ENCODE results near the gene LY6G6F.

The LY6G6F gene, protein sequence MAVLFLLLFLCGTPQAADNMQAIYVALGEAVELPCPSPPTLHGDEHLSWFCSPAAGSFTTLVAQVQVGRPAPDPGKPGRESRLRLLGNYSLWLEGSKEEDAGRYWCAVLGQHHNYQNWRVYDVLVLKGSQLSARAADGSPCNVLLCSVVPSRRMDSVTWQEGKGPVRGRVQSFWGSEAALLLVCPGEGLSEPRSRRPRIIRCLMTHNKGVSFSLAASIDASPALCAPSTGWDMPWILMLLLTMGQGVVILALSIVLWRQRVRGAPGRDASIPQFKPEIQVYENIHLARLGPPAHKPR

DNA sequence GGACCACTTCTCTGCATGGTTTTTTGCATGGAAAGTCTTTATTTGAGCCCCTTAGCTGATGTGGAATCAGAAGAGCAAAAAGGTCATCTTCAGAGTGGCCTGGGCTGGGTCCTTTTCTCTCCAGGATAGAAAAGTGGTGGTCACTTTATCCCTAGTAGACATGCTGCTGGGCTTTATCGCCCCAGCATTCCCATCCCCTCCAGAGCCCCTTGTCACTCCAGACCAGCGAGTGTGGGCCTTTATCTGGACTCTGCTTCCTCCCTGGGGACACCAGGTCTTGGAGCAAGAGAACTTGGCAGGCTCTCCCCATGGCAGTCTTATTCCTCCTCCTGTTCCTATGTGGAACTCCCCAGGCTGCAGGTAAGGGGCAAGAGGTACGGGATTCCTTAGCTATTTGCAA is at the start of gene LY6G6F:
Gene LY6G6F (plus strand): TSS at position 268 of the 400 bp plus-strand sequence. CDS start 41 bp downstream, at position 309.
- peaks cover 42% of the 10 kb centered on the region for H3K4me1 Mint-ChIP-seq (ENCODE audit: low read depth)
- no peaks in the 10 kb centered on the region for H3K27me3 Mint-ChIP-seq
- H3K36me3 Mint-ChIP-seq (ENCODE audit: low read depth): peaks cover 19% of the 10 kb centered on the region
- H3K9me3 Mint-ChIP-seq: no peaks in the 10 kb centered on the region
- no peak within 1 kb of the TSS for H3K4me3 Mint-ChIP-seq
- H3K27ac Mint-ChIP-seq: peak within 1 kb of the TSS; percentile 26
- intact Hi-C loops (cut with micrococcal nuclease): no loop called here

DNA sequence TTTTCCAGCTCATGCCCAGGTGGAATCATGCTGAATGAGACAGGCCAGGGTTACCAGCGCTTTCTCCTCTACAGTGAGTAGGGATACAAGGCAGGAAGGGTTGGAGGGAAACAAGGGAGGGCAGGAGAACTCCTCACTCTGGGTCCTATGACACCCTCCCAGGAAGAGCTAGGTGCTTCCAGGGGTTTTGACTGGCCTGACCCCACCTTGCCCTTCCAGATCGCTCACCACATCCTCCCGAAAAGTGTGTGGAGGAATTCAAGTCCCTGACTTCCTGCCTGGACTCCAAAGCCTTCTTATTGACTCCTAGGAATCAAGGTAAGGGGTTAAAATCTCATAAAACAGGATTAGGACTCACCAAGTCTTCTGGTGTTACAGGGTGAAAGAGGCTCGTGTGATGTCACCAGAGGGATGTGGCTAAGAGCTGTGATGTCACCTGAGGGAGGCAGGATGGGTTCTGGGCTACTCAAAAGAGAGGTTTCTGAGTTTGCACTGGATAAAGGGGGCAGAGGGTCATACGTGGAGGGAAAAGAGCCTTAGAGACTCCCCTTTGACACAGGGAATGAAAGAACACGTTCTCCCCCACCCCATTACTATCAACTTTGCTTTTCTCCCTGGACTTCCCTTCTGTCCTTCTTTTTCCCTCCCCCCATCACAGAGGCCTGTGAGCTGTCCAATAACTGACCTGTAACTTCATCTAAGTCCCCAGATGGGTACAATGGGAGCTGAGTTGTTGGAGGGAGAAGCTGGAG is 49.1 kb upstream of the LY6G6F start:
- peak overlapping the region; percentile 28 for H3K4me3 Mint-ChIP-seq
- H3K4me1 Mint-ChIP-seq (ENCODE audit: low read depth): peaks cover 63% of the 10 kb centered on the region
- intact Hi-C loops (cut with micrococcal nuclease): no loop called here
- peak overlapping the region; percentile 10 for H3K27ac Mint-ChIP-seq
- no peaks in the 10 kb centered on the region for H3K27me3 Mint-ChIP-seq
- peaks cover 75% of the 10 kb centered on the region for H3K36me3 Mint-ChIP-seq (ENCODE audit: low read depth)
- no peaks in the 10 kb centered on the region for H3K9me3 Mint-ChIP-seq

DNA sequence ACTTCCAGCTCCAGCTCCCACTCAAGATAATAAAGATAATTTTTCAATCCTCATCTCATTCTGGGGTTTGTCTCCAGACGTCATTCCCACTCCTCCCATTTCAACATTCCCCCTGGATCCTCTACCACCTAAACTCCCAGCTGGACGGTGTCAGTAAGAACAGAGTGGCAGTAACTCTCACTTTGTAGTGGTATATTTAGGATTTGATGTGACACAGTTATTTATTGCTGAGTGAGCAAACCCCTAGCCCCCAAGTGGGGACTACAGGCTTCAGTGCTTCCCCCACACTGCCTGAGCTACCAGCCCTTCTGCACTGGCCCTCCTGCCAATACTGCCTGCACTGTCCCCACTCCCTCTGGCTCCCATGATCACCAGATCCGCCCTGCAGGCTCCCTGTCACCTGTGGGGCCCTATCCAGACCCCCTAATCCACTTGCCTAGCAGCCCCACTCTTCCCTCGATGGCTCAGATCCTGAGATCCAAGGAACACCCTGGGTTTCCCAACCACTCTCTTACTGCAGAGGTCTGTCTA is 48.4 kb upstream of the LY6G6F start:
- H3K36me3 Mint-ChIP-seq (ENCODE audit: low read depth): peaks cover 75% of the 10 kb centered on the region
- intact Hi-C loops (cut with micrococcal nuclease): no loop called here

DNA sequence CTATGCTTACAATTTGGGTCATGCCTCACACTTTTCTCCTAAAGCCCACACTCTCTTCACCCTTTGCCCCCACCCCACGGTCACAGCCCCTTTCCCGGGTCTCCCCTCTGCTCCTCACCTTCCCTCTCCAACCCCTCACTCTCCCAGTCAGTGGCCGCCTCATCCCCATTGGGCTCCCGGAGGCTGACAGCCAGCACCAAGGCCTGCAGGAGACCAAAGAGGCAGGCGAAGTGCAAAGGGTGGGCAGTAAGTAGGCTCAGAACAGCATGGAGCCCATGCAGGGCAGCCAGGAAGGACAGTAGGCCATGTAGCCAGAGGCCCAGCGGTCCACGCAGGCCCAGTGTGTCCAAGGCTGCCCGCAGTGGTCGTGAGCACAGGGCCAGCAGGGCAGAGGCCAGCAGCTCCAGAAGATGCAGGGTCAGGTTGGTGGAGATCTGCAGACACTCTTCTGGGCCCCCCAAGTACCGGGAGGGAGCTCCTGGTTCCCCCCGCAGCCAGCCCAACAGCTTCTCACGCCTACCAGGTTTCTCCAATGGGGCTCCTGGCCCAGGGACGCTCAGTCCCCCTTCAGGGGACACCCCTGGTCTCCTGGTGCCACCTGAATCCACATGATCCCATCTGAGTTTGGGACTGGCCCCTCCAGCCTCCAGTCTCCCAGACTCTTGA is 47.5 kb upstream of the LY6G6F start:
- H3K27me3 Mint-ChIP-seq: no peaks in the 10 kb centered on the region
- intact Hi-C loops (cut with micrococcal nuclease): no loop called here
- peaks cover 79% of the 10 kb centered on the region for H3K4me1 Mint-ChIP-seq (ENCODE audit: low read depth)
- peak overlapping the region; percentile 83 for H3K4me3 Mint-ChIP-seq
- H3K27ac Mint-ChIP-seq: peak overlapping the region; percentile 95
- H3K36me3 Mint-ChIP-seq (ENCODE audit: low read depth): peaks cover 84% of the 10 kb centered on the region
- no peaks in the 10 kb centered on the region for H3K9me3 Mint-ChIP-seq

More for the DNA sequence above, 48.4 kb upstream of the LY6G6F start:
- no peaks in the 10 kb centered on the region for H3K9me3 Mint-ChIP-seq
- H3K4me1 Mint-ChIP-seq (ENCODE audit: low read depth): peaks cover 70% of the 10 kb centered on the region
- peak overlapping the region; percentile 10 for H3K27ac Mint-ChIP-seq
- no peaks in the 10 kb centered on the region for H3K27me3 Mint-ChIP-seq
- H3K4me3 Mint-ChIP-seq: peak overlapping the region; percentile 28

DNA sequence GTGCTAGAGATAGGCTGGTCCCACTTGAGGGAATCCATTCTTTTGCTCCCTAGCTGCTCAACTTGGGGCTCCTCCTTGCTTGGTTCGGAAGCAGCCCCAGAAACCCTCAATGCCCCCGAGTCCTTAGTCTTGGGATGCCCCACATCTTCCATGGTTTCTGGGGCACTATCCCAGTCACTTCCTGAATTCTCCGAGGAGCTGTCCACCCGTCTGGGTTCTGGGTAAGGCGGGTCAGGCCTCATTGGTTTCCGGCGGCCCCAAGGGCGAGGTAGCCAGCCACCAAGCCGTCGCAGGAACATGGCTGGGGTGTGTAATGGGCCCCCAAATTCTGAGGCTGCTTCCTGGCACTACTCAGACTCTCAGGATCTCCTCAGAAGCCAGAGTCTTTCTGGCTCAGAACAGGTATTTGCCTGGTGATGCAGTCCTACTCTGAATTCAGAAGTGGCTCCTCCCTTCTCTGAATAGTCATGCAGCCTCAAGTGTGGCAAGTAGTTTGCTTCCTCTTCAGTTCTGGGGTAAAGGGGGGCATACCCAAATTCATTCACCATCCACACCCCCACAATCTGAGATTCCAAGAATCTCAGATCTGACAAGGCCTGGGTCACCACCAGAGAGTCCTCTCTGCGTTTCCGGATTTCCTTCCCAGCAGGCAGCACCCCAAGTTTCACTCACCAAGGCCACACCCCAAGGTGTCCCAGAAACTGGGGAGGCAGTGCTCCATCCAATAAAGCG is 46.9 kb upstream of the LY6G6F start:
- Mint-ChIP-seq H3K36me3 (ENCODE audit: low read depth) (peaks cover 91% of the 10 kb centered on the region), H3K27ac (peak overlapping the region; percentile 95), H3K4me3 (peak overlapping the region; percentile 83), H3K27me3 (no peaks in the 10 kb centered on the region), H3K9me3 (no peaks in the 10 kb centered on the region), H3K4me1 (ENCODE audit: low read depth) (peaks cover 86% of the 10 kb centered on the region)
- intact Hi-C loops (cut with micrococcal nuclease): loop anchor here (1.0 kb wide), 1 partner anchor 8 kb away; the partner anchor contains the start of gene BAG6

DNA sequence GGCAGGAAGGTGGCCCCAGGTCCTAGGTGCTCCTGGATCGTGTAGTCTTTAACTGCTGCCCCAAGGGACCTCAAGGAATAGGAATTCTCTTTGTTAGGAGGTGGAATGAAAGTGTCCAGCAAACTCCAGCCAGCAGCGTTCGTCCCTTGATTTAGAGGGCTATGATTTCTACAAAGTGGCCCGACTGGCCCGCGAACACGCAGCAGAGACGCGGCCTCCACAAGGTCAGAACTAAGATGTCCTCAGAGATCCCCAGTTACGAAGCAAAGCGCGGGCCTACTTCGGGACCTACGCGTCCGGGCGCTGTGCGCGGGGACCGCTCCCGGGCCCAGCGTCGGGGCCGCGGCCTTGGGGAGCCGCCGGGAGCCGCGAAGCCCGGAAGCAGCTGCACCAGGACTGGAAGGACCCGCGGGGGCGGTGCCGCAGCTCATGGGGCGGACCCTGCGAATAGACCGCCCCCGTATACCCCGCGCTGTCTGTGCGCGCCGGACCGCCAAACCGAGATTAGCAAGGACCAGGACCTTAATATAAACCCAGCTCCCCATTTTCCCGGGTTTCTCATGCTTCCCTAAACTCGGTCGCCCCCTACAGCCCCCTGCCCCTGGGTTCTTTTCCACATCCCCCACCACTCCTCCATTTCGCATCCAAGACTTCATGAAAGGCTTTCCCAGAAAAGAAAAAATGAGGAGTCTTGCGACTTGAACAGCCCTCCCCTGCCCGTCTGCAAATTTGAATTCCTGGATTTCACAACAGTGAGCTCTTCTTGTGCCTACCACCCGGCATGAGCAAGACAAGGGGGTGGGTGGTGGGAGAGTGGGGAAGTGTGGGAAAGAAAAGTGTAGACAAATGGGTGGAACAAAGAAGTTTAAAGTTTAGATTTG is 46.0 kb upstream of the LY6G6F start, which contains the start of gene C6orf47:
Gene C6orf47 (minus strand): TSS at position 398 of the 881 bp plus-strand sequence. CDS start 831 bp downstream, outside the sequence.
- H3K4me1 Mint-ChIP-seq (ENCODE audit: low read depth): peaks cover 82% of the 10 kb centered on the region
- H3K4me3 Mint-ChIP-seq: peak within 1 kb of the TSS; percentile 83
- H3K36me3 Mint-ChIP-seq (ENCODE audit: low read depth): peaks cover 86% of the 10 kb centered on the region
- H3K9me3 Mint-ChIP-seq: no peaks in the 10 kb centered on the region
- peak within 1 kb of the TSS; percentile 95 for H3K27ac Mint-ChIP-seq
- H3K27me3 Mint-ChIP-seq: no peaks in the 10 kb centered on the region
- intact Hi-C loops (cut with micrococcal nuclease): loop anchor here (1.0 kb wide), 1 partner anchor 8 kb away; the partner anchor contains the start of gene BAG6

DNA sequence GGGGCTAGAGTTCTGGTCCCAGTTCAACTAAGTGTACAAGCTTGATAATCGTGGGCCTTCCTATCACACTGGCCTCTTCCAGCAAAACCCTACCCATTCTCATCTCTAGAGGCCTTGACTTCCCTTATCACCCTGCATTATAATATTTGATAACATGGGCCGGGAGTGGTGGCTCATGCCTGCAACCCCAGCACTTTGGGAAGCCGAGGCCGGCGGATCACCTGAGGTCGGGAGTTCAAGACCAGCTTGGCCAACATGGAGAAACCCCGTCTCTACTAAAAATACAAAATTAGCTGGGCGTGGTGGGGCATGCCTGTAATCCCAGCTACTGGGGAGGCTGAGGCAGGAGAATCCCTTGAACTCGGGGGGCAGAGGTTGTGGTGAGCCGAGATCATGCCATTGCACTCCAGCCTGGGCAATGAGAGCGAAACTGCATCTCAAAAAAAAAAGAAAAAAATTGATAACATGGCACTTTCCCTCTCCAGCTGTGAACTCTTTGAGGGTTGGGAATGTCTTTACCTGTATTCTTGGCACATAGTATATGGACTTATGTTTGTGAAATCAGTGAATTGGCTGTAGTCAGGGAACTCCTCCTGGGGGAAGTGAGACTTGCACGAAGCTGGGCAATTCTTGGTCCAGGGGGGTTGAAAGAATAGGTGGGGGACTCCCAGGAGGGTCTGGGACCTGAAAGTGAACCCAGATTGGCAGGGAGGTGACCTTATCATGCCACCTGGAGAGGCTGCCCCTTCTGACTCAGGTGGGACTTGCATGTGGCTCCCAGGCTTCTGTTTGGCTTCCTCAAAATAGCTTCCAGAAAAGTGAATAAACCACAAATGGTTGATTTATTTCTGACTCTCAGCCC is 45.2 kb upstream of the LY6G6F start:
- H3K36me3 Mint-ChIP-seq (ENCODE audit: low read depth): peaks cover 86% of the 10 kb centered on the region
- H3K4me1 Mint-ChIP-seq (ENCODE audit: low read depth): peaks cover 74% of the 10 kb centered on the region
- H3K27me3 Mint-ChIP-seq: no peaks in the 10 kb centered on the region
- peak overlapping the region; percentile 83 for H3K4me3 Mint-ChIP-seq
- H3K9me3 Mint-ChIP-seq: no peaks in the 10 kb centered on the region
- peak overlapping the region; percentile 95 for H3K27ac Mint-ChIP-seq
- intact Hi-C loops (cut with micrococcal nuclease): no loop called here

DNA sequence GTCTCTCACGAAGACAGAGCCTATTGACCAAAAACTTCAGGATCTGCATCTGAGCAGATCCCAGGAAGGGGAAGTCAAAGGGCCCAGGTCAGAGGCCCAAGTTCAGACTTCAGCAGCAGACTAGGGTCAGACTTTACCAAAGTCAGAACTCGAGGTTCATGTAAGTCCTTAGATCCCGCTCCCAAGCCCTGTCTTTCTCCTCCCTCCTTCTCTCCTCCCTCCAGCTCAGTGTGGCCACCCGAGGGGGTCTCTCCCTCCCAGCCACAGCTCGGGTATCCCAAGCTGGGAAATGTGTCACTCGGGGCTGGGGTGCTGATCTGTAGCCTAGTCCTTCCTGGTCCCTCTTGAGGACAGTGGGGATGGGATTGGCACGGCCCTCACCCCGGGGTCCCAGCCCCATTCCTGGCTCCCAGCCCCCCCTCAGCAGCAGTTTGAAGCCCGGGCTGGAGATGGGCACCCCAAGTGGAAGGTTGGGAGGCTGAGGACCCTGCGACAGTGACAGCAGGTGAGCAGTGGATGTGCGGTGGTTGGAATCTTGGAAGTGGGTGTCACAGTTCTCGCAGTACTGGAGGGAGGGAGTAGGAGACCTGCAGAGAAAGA is 44.4 kb upstream of the LY6G6F start:
- H3K9me3 Mint-ChIP-seq: no peaks in the 10 kb centered on the region
- H3K27ac Mint-ChIP-seq: peak overlapping the region; percentile 95
- no peaks in the 10 kb centered on the region for H3K27me3 Mint-ChIP-seq
- intact Hi-C loops (cut with micrococcal nuclease): no loop called here
- peaks cover 86% of the 10 kb centered on the region for H3K36me3 Mint-ChIP-seq (ENCODE audit: low read depth)
- H3K4me1 Mint-ChIP-seq (ENCODE audit: low read depth): peaks cover 75% of the 10 kb centered on the region
- H3K4me3 Mint-ChIP-seq: no peak overlapping the region

DNA sequence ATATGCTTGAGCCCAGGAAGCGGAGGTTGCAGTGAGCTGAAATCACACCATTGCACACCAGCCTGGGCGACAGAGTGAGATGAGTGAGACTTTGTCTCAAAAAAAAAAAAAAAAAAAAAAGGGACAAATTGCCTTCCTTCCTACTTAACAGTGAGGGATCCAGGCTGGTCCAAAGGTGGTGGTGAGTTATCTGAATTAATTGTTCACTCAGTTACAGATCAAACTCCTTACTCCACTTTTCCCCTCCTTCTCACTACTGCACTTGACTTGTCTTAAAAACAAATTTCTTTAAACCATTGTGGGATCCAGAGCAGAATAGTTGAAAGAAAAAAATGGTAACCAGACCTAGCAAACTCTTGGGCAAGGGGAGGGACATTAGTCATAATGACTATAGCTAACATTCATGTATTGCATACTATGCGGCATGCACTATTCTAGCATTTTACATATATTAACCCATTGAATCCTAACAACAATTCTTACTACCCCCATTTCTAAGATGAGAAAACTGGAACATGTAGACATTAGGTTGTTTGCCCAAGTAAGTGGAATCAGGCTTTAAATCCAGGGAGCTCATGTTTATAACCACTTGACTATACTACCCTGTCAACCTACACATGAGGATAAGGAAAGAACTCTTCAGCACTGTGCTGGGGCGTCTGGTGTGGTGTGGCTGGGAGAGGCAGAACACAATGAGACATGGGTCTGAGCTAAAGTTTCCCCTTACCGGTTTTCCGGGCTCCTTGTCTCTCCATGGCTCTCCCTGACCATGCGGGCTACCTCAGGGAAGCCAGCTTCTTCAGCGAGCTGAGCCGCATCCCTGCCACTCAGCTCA is 43.3 kb upstream of the LY6G6F start:
- Mint-ChIP-seq H3K9me3 (no peaks in the 10 kb centered on the region), H3K4me1 (ENCODE audit: low read depth) (peaks cover 75% of the 10 kb centered on the region), H3K4me3 (peak overlapping the region; percentile 94), H3K27ac (peak overlapping the region; percentile 95), H3K27me3 (no peaks in the 10 kb centered on the region), H3K36me3 (ENCODE audit: low read depth) (peaks cover 86% of the 10 kb centered on the region)
- intact Hi-C loops (cut with micrococcal nuclease): no loop called here

DNA sequence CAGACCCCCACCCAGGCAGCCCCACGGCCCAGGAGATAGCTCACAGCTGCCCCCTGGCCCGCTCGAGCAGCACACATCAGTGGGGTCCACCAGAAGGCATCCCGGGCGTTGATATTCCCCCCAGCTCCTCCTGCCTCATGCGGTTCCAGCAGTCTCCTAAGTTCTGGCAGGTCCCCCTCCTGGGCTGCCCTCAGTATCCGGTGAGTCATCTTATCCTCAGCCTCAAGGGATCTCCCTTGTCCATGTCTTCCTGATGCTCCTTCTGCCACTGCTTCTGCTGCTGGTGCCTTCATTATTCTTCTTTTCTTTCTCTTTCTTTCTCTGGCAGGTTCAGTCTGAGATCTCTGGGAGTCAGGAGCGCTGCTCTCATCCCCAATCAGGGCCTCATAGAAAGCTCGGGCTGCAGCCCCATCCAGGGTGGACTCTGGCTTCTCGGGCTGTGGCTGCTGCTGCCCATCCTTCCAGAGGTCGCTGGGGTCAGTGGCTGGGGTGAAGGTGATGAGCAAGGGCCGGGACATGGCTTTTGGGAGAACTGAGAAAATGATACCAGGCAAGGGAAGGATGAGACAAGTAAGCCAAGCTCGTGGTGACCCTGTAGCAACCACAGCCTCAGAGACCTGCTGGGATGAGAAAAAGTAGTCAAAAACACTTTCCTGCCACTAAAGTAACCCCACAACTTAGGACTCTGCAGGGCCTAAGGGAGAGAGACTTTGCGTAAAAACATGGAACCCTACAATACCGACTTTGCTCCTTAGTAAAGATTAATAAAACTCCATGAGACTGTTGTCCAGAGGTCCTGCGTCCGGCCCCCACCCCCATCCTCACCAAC is 42.5 kb upstream of the LY6G6F start:
- Mint-ChIP-seq H3K36me3 (ENCODE audit: low read depth) (peaks cover 86% of the 10 kb centered on the region), H3K27ac (peak overlapping the region; percentile 95), H3K9me3 (no peaks in the 10 kb centered on the region), H3K27me3 (no peaks in the 10 kb centered on the region), H3K4me1 (ENCODE audit: low read depth) (peaks cover 75% of the 10 kb centered on the region), H3K4me3 (peak overlapping the region; percentile 94)
- intact Hi-C loops (cut with micrococcal nuclease): no loop called here

Measured in dendritic cell treated with granulocyte-macrophage colony-stimulating factor and Interleukin-4, amounts not matched to agents 40 ng/mL and 50 ng/mL, for 4 days (primary cell).